Colonic mucosa (tissue), 4 donors: ENCODE data around the gene MPRIP. TPM values are rescaled to one million over a fixed set of nuclear protein-coding genes. Genes with fewer than 3 reads are reported as not detected.

ENCODE experiments used
- DNase-seq: peaks from one replicate; pipeline ENCODE4 v3.0.0-alpha.2; 2020
- H3K27ac ChIP-seq: fragments of 200-600 bp; one replicate; pipeline ENCODE4 v1.8.0; 2021
- H3K27me3 ChIP-seq: fragments of 200-600 bp; one replicate; pipeline ENCODE4 v1.8.0; 2021
- H3K36me3 ChIP-seq: fragments of 200-600 bp; one replicate; pipeline ENCODE4 v1.8.0; 2021
- H3K4me1 ChIP-seq: fragments of 200-600 bp; one replicate; pipeline ENCODE4 v1.8.0; 2021; ENCODE audit warnings: mild to moderate bottlenecking
- H3K4me3 ChIP-seq: fragments of 200-600 bp; one replicate; pipeline ENCODE4 v1.8.0; 2021
- H3K9ac ChIP-seq, 2 donors: one replicate each; pipeline ENCODE4 v1.7.0; 2013; ENCODE audit warnings: control low read depth in 2 of 2, low read depth in 2 of 2, low read length in 2 of 2
- H3K9me3 ChIP-seq: fragments of 200-600 bp; one replicate; pipeline ENCODE4 v1.8.0; 2021
- CTCF ChIP-seq: fragments of 200-600 bp; IDR thresholded peaks from one replicate; pipeline ENCODE4 v1.8.0; 2022; ENCODE audit warnings: antibody characterized with exemption, mild to moderate bottlenecking
- intact Hi-C: fragments of 100-400 bp; cut with DNase I; formaldehyde crosslinking; loops from one replicate; pipeline ENCODE4 v1.14.1; 2022
- total RNA-seq, 2 donors: library from RNA; stranded (reverse); fragmentation: NEBNext Ultra II Directional in 1 of 2; extraction: Animal tissue kit (Norgen Biotek cat#: 25700) in 1 of 2; gene quantifications; one replicate each; pipeline ENCODE4 v1.2.1, GENCODE V29; 2021
- donor health status: healthy.
- donor health status: DM: no; HTN: no; CAD: no.
- donor health status: DM: no; HTN: no; CAD: no.

MPRIP gene
- total RNA-seq, 2 donors from 2014 or later: 146 to 211 TPM

GRCh38 chr17:17034496-17035075 lies 7.7 kb upstream of the MPRIP start:
- no peak overlapping the region for H3K27ac ChIP-seq
- no peak overlapping the region for H3K4me3 ChIP-seq
- no peaks in the 10 kb centered on the region for H3K36me3 ChIP-seq
- no peaks in the 10 kb centered on the region for H3K27me3 ChIP-seq
- TF ChIP-seq CTCF: no peak
- H3K9me3 ChIP-seq: no peaks in the 10 kb centered on the region
- H3K4me1 ChIP-seq: peaks cover 7% of the 10 kb centered on the region
- no peak for DNase-seq
- intact Hi-C loops: no loop called here
- H3K9ac ChIP-seq: no peak overlapping the region

GRCh38 chr17:17035490-17035889 lies 6.8 kb upstream of the MPRIP start:
- Histone ChIP-seq H3K4me3 (no peak overlapping the region), H3K27me3 (no peaks in the 10 kb centered on the region), H3K9me3 (no peaks in the 10 kb centered on the region), H3K36me3 (no peaks in the 10 kb centered on the region), H3K9ac (no peak overlapping the region), H3K4me1 (peaks cover 7% of the 10 kb centered on the region), H3K27ac (no peak overlapping the region)
- no peak for TF ChIP-seq CTCF
- intact Hi-C loops: no loop called here
- no peak for DNase-seq

- no peak overlapping the region for H3K27ac ChIP-seq
- H3K9ac ChIP-seq: no peak overlapping the region
- H3K36me3 ChIP-seq: no peaks in the 10 kb centered on the region
- no peaks in the 10 kb centered on the region for H3K9me3 ChIP-seq
- intact Hi-C loops: no loop called here
- no peaks in the 10 kb centered on the region for H3K27me3 ChIP-seq
- DNase-seq: no peak
- H3K4me3 ChIP-seq: no peak overlapping the region
- H3K4me1 ChIP-seq: peaks cover 7% of the 10 kb centered on the region
- TF ChIP-seq CTCF: no peak
Measured at GRCh38 chr17:17035920-17036523, 6.2 kb upstream of the MPRIP start.

- intact Hi-C loops: no loop called here
- H3K4me1 ChIP-seq: peaks cover 7% of the 10 kb centered on the region
- H3K27me3 ChIP-seq: no peaks in the 10 kb centered on the region
- no peak for TF ChIP-seq CTCF
- no peaks in the 10 kb centered on the region for H3K36me3 ChIP-seq
- no peak for DNase-seq
- H3K4me3 ChIP-seq: no peak overlapping the region
- H3K9me3 ChIP-seq: no peaks in the 10 kb centered on the region
- H3K27ac ChIP-seq: no peak overlapping the region
- H3K9ac ChIP-seq: no peak overlapping the region
Measured at GRCh38 chr17:17036524-17036998, 5.7 kb upstream of the MPRIP start.

GRCh38 chr17:17039911-17040310 lies 2.3 kb upstream of the MPRIP start:
- H3K4me3 ChIP-seq: no peak overlapping the region
- no peak for TF ChIP-seq CTCF
- no peak overlapping the region for H3K9ac ChIP-seq
- no peak overlapping the region for H3K27ac ChIP-seq
- H3K27me3 ChIP-seq: no peaks in the 10 kb centered on the region
- intact Hi-C loops: no loop called here
- no peak for DNase-seq
- no peaks in the 10 kb centered on the region for H3K9me3 ChIP-seq
- H3K4me1 ChIP-seq: peaks cover 3% of the 10 kb centered on the region
- no peaks in the 10 kb centered on the region for H3K36me3 ChIP-seq
